Ramos (cell line): ENCODE results near the gene HSPB3.

Source experiments
- in situ Hi-C: fragments of 300-500 bp; cut with MboI; formaldehyde crosslinking; loops from one replicate; pipeline ENCODE4 v1.14.3; 2022; ENCODE audit warnings: low sequenced_read_pairs; ENCODE audit not compliant: unreplicated experiment

Gene HSPB3

DNA sequence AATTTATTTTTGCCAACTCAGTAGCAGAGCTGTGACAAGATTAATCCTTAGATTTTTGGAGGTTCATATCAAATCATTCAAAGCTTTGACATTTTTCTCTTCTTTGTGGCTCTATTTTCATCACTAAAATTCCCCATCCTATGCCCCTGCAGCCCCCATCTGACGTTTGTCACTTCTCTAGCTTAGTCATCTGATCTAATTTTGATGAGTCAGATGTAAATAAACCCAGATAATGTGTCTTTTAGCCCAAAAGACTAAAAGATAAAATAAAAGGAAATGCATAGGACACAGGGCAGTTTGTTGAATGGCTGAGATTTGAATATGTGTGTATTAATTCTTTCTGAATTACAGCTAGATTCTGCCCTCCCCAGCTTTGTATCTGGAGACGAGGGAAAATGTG, 897 bp upstream of the HSPB3 start:
- in situ Hi-C loops, result no loop called here

- in situ Hi-C loops, result no loop called here
Measured at GRCh38 chr5:54457094-54457862, 1.8 kb downstream of the HSPB3 start.

DNA sequence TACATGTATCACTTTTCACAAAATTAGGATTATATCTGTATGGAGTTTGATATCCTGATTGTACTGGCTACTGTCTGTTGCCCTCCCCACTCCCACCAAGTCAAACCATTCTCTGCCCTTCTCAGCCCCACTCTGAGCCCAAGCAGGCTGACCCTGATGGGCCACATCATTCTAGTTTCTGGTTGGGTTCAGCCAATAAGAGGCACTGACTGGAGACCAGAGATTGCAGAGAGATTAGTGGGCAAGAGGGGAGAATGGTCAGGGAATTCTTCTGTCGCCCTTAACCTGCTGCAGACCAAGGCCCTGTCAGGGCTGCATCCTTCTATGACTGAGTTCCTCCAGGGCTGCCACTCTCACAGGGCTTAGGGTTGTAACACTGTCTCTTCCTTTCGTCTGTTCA, 2.7 kb downstream of the HSPB3 start:
- in situ Hi-C loops, result no loop called here

DNA sequence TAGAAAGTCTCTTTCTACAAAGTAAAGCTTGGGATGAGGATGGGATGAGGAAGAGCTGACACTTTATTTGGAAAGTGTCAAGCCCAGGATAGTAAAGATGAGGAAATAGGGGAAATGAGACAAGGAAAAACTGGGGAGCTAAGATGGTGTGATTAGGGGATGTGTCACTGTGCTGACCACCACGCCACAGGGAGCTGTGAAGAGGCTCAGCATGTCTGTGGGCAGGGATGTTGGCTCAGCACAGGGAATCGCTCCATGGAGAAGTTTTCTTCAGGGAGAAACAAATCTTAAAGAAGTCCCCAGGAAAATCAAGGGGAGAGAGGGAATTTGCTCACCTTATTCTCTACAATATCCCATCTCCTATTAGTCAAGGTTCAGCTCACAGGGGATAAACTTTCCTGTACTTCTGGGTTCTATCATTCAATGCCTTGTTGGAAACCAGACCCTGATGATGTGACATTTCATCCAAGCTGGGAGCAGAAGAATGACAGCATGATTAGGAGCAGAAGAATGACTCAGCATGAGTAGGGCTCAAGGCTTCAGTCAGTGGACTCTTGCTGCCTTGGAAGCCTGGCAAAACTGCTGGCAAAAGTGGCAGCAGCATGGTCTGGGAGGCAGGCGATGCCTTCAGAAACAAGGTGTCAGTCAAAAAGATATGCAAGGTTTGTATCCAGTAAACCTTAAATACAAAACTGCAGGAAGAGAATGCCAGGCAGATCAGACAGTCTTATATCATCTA, 4.9 kb downstream of the HSPB3 start:
- in situ Hi-C loops, result no loop called here

DNA sequence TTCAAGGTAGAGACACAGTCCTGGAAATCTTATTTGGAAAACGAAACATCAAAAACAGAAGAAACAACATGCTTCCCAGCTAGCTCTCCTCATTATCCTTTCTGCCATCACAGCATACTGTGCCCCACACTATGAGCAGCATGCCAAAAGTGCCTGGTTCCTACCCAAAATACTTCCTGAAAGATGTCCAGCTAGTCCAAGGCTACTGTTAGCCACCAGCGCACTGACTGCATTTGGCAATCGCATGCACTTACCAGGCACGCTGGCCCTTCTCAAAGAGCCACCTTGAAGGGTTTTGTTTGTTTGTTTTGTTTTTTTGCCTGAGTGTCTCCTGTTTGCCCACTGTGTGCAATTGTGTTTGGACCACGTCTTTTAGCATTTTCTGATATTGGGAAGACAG, 6.8 kb downstream of the HSPB3 start:
- in situ Hi-C loops, result no loop called here

- in situ Hi-C loops, result no loop called here
Measured at GRCh38 chr5:54463713-54464112, 8.2 kb downstream of the HSPB3 start.

DNA sequence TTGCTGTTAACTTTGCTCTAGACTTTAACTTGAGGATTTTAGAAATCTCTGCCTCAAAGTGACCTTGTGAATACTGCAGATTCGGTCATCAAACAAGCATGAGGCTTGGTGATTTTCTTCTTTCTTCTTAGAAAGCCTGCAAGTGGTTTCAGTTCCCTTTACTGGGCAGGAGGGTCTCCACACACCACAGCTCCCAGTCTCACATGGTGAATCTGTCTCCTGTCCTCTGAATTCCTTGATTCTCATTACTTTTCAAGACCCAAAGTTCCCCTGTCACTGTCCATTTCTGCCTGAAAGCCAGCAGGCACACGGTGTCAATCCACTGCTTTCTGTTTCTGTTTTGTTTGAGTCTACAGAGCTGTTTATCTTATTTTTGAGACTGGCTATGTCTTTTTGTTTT, 14.1 kb downstream of the HSPB3 start:
- in situ Hi-C loops, result no loop called here

DNA sequence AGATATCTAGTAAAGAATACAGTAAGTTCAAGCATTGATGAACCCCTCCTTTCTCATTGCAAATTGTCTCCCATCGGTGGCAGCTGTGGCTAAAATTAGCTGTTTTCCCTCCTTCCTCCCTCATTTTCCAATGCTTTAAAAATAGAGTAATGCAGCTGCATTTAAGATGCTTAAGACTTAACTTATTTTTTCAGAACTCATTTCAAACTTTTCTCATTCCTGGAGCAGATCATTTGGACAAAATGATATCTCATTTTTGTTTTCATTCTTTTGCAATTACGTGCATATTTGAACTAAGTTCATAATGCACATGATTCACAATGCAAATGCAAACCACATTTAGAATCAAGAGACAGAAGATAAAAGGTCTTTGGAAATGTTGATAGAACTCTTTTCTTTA, 14.6 kb downstream of the HSPB3 start:
- in situ Hi-C loops, result no loop called here

GRCh38 chr5:54470677-54471076, 15.2 kb downstream of the HSPB3 start:
- in situ Hi-C loops, result no loop called here

- in situ Hi-C loops, result no loop called here
Measured at GRCh38 chr5:54471398-54471797, 15.9 kb downstream of the HSPB3 start.

- in situ Hi-C loops, result no loop called here
Measured at GRCh38 chr5:54476682-54477081, 21.2 kb downstream of the HSPB3 start.

- in situ Hi-C loops, result no loop called here
Measured at GRCh38 chr5:54477941-54478478, 22.5 kb downstream of the HSPB3 start.

DNA sequence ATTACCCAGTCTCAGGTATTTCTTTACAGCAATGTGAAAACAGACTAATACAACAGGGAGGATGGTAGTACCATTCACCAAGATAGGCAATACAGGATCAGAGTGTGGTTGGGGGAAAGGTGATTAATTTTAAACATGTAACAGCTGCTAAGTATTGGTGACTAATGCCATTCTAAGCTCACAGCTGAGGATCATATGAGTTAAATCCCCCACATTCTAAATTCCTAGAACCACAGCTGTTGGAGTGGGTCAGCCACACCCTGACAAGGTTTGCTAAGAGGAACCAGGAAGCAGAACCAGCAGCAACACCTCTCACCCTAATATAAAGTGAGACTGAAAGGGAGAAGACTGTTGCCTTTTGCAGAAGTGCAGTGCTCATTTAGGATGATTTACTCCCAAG, 24.8 kb downstream of the HSPB3 start:
- in situ Hi-C loops, result loop anchor here (10.0 kb wide), 1 partner anchor 235 kb away; no protein-coding TSS in a partner anchor

DNA sequence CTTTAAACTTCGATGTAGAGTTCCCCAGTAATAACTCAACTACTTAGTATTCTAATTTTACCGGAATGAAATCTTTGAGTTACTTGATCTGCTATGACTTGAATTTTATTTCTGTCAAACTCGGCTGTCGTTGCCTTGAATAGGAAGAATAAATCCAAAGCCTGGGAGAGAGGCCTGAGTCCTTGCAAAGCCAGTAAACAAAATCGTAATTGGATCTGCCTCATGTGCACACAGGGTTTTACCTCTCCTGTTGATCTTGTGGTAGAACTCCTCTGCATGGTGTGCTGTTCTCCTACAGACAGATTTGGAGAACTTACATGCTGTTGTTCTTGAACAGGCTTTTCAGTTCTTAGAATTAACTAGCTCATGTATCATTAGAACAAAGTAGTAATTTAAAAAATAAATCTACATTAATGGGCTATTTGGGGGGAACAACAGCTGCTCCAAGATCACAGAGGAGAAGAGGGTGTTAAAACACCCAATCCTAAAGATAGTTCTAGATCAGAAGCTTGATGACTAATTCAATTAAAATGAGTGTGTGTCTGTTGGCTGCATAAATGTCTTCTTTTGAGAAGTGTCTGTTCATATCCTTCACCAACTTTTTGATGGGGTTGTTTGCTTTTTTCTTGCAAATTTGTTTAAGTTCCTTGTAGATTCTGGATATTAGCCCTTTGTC, 28.9 kb downstream of the HSPB3 start:
- in situ Hi-C loops, result loop anchor here (10.0 kb wide), 1 partner anchor 240 kb away; no protein-coding TSS in a partner anchor

- in situ Hi-C loops, result loop anchor here (10.0 kb wide), 1 partner anchor 241 kb away; no protein-coding TSS in a partner anchor
Measured at GRCh38 chr5:54485659-54486058, 30.2 kb downstream of the HSPB3 start.

DNA sequence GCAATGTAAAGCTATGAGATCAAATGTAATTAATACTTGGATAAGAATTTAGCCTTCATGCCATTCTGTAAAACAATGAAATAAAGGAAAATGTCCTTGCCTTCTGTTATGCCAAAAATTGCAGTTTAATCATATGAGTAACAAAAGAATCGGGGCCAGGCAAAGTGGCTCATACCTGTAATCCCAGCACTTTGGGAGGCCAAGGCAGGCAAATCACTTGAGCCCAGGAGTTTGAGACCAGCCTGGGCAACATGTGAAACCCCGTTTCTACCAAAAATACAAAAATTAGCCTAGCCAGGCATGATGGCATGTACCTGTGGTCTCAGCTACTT, 34.1 kb downstream of the HSPB3 start:
- in situ Hi-C loops, result loop anchor here (10.0 kb wide), 1 partner anchor 245 kb away; no protein-coding TSS in a partner anchor

- in situ Hi-C loops, result no loop called here
Measured at GRCh38 chr5:54491326-54491725, 35.8 kb downstream of the HSPB3 start.

DNA sequence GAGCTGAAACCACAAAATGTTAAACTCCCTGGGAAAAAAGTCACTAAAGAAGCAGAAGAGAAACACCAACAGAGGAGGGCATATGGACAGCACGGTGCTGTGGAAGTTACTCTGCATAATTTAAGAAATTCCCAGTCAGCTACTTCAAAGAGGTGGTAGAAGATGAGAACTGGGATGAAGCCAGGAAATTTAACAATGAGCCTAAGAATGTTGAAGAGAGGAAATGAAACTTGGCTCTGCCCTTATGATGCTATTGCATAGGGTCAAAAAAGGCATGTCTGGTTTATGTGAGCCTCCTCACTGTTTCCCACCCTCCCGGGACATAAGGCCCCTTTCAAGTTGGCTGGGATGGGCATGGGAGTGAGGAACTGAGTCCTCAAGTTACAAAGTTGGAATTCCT, 36.7 kb downstream of the HSPB3 start:
- in situ Hi-C loops, result no loop called here

GRCh38 chr5:54495027-54495426, 39.5 kb downstream of the HSPB3 start:
- in situ Hi-C loops, result no loop called here
